GM20000 (cell line): Measurements from ENCODE around the gene CSNK1G1.
"Not testable (repeated sequence)": the region's sequence is repeated elsewhere in the genome, so short reads cannot be mapped to it uniquely, and the experiment has no call there.

Experiments
- DNase-seq: peaks from one replicate; pipeline ENCODE4 v3.0.0; 2012; ENCODE audit warnings: low spot score
- CTCF ChIP-seq: IDR thresholded peaks from 2 replicates; pipeline ENCODE4 v1.5.1; 2012; ENCODE audit warnings: mild to moderate bottlenecking, control low read depth; ENCODE audit errors: extremely low read depth, missing control alignments

CSNK1G1 gene

GRCh38 chr15:64130159-64130558 lies 225.8 kb downstream of the CSNK1G1 start:
- TF ChIP-seq CTCF: no peak

GRCh38 chr15:64127521-64128270 lies 228.3 kb downstream of the CSNK1G1 start:
- no peak for DNase-seq
- no peak for TF ChIP-seq CTCF

More at GRCh38 chr15:64130159-64130558, 225.8 kb downstream of the CSNK1G1 start:
- DNase-seq: no peak

GRCh38 chr15:64125978-64126377 lies 230.0 kb downstream of the CSNK1G1 start:
- no peak for TF ChIP-seq CTCF

GRCh38 chr15:64122936-64123351 lies 233.0 kb downstream of the CSNK1G1 start:
- no peak for DNase-seq
- no peak for TF ChIP-seq CTCF

More at GRCh38 chr15:64125978-64126377, 230.0 kb downstream of the CSNK1G1 start:
- no peak for DNase-seq

GRCh38 chr15:64122444-64122843 lies 233.5 kb downstream of the CSNK1G1 start:
- DNase-seq: no peak
- TF ChIP-seq CTCF: no peak

GRCh38 chr15:64121614-64122013 lies 234.4 kb downstream of the CSNK1G1 start:
- no peak for DNase-seq
- no peak for TF ChIP-seq CTCF

GRCh38 chr15:64120322-64120721 lies 235.7 kb downstream of the CSNK1G1 start:
- not testable (repeated sequence) for DNase-seq

- no peak for DNase-seq
- no peak for TF ChIP-seq CTCF
Observed at GRCh38 chr15:64117759-64118487, 238.1 kb downstream of the CSNK1G1 start.
